GM18951 (cell line): Measurements from ENCODE around the gene BPIFA2.

Experiments
- POLR2A ChIP-seq: IDR thresholded peaks from 4 replicates; pipeline ENCODE4 v1.6.1; 2011; ENCODE audit warnings: mild to moderate bottlenecking; ENCODE audit not compliant: insufficient read length, insufficient read depth; ENCODE audit errors: extremely low read depth
- in situ Hi-C: fragments of 300-500 bp; cut with MboI; formaldehyde crosslinking; loops from one replicate; pipeline ENCODE4 v1.12.0; 2022; ENCODE audit warnings: low sequenced_read_pairs, mixed read lengths, inconsistent platforms; ENCODE audit not compliant: unreplicated experiment

BPIFA2 gene

GRCh38 chr20:33188421-33188820 lies 20.5 kb downstream of the BPIFA2 start:
- in situ Hi-C loops = no loop called here
- TF ChIP-seq POLR2A = no peak

- TF ChIP-seq POLR2A = no peak
- in situ Hi-C loops = no loop called here
Observed at GRCh38 chr20:33191484-33191883, 23.5 kb downstream of the BPIFA2 start.

GRCh38 chr20:33191955-33192354 lies 24.0 kb downstream of the BPIFA2 start:
- in situ Hi-C loops = no loop called here

GRCh38 chr20:33192912-33193501 lies 25.0 kb downstream of the BPIFA2 start:
- in situ Hi-C loops = no loop called here
- TF ChIP-seq POLR2A = no peak

More at GRCh38 chr20:33191955-33192354, 24.0 kb downstream of the BPIFA2 start:
- TF ChIP-seq POLR2A = no peak

- TF ChIP-seq POLR2A = no peak
- in situ Hi-C loops = no loop called here
Observed at GRCh38 chr20:33199026-33199425, 31.1 kb downstream of the BPIFA2 start.

GRCh38 chr20:33202451-33202850 lies 34.5 kb downstream of the BPIFA2 start:
- in situ Hi-C loops = no loop called here
- no peak for TF ChIP-seq POLR2A

- in situ Hi-C loops = no loop called here
- no peak for TF ChIP-seq POLR2A
Observed at GRCh38 chr20:33203444-33203843, 35.5 kb downstream of the BPIFA2 start.

GRCh38 chr20:33209789-33210188 lies 41.8 kb downstream of the BPIFA2 start:
- TF ChIP-seq POLR2A = no peak
- in situ Hi-C loops = no loop called here

GRCh38 chr20:33210371-33210770 lies 42.4 kb downstream of the BPIFA2 start:
- no peak for TF ChIP-seq POLR2A
- in situ Hi-C loops = no loop called here

- in situ Hi-C loops = no loop called here
- TF ChIP-seq POLR2A = no peak
Observed at GRCh38 chr20:33211817-33212424, 44.0 kb downstream of the BPIFA2 start.

- in situ Hi-C loops = no loop called here
Observed at GRCh38 chr20:33217052-33217451, 49.1 kb downstream of the BPIFA2 start, which contains the start of gene BPIFA3. BPIFA3 (plus strand) TSS chr20:33217352; CDS start chr20:33217537, 185 bp downstream.

GRCh38 chr20:33224399-33224798 lies 56.4 kb downstream of the BPIFA2 start:
- in situ Hi-C loops = no loop called here
- TF ChIP-seq POLR2A = no peak

More at GRCh38 chr20:33217052-33217451, 49.1 kb downstream of the BPIFA2 start, which contains the start of gene BPIFA3:
- TF ChIP-seq POLR2A = no peak

- in situ Hi-C loops = no loop called here
- TF ChIP-seq POLR2A = no peak
Observed at GRCh38 chr20:33229843-33230242, 61.9 kb downstream of the BPIFA2 start.
